Endodermal cell (in vitro differentiated cells): ENCODE results near the gene FAM237A. TPM values are rescaled to one million over a fixed set of nuclear protein-coding genes. Genes with fewer than 3 reads are reported as not detected.

Source experiments
- DNase-seq: peaks from one replicate; pipeline ENCODE4 v3.0.0-alpha.2; 2017
- H3K27ac ChIP-seq: 2 replicates; pipeline ENCODE4 v1.5.1; 2013; ENCODE audit warnings: mild to moderate bottlenecking, low read depth, low read length, moderate library complexity
- H3K27me3 ChIP-seq: 2 replicates; pipeline ENCODE4 v1.6.1; 2013; ENCODE audit warnings: mild to moderate bottlenecking, low read length, moderate library complexity; ENCODE audit not compliant: insufficient read depth, control insufficient read depth, poor library complexity, severe bottlenecking
- H3K36me3 ChIP-seq: 2 replicates; pipeline ENCODE4 v1.7.0; 2013; ENCODE audit warnings: mild to moderate bottlenecking, low read length, moderate library complexity; ENCODE audit not compliant: control insufficient read depth, insufficient read depth
- H3K4me1 ChIP-seq: one replicate; pipeline ENCODE4 v1.7.0; 2013; ENCODE audit warnings: low read length; ENCODE audit not compliant: control insufficient read depth, insufficient read depth
- H3K4me3 ChIP-seq: 2 replicates; pipeline ENCODE4 v1.5.1; 2013; ENCODE audit warnings: mild to moderate bottlenecking, low read length, moderate library complexity
- H3K9ac ChIP-seq: 2 replicates; pipeline ENCODE4 v1.6.1; 2013; ENCODE audit warnings: mild to moderate bottlenecking, low read length, moderate library complexity; ENCODE audit not compliant: poor library complexity, severe bottlenecking; ENCODE audit errors: extremely low read depth
- H3K9me3 ChIP-seq: 2 replicates; pipeline ENCODE4 v1.6.1; 2013; ENCODE audit warnings: mild to moderate bottlenecking, low read length, moderate library complexity; ENCODE audit not compliant: control insufficient read depth
- H3K27ac Mint-ChIP-seq: 2 replicates; pipeline ENCODE4 v1.8.0; 2020; ENCODE audit warnings: mixed read lengths
- H3K27me3 Mint-ChIP-seq: 2 replicates; pipeline ENCODE4 v1.8.0; 2021; ENCODE audit warnings: mild to moderate bottlenecking, mixed read lengths; ENCODE audit not compliant: insufficient read depth
- H3K36me3 Mint-ChIP-seq: 2 replicates; pipeline ENCODE4 v1.8.0; 2020; ENCODE audit warnings: low read depth, mixed read lengths
- H3K4me1 Mint-ChIP-seq: 2 replicates; pipeline ENCODE4 v1.8.0; 2020; ENCODE audit warnings: mixed read lengths
- H3K4me3 Mint-ChIP-seq: 2 replicates; pipeline ENCODE4 v1.8.0; 2020; ENCODE audit warnings: mild to moderate bottlenecking, moderate library complexity, mixed read lengths
- H3K9me3 Mint-ChIP-seq: 2 replicates; pipeline ENCODE4 v1.8.0; 2020; ENCODE audit warnings: mild to moderate bottlenecking, mixed read lengths
- CTCF ChIP-seq: fragments of 200-600 bp; sonication (generic); conservative IDR thresholded peaks from 2 replicates; pipeline ENCODE4 v1.5.0; 2021; ENCODE audit warnings: antibody characterized with exemption, mild to moderate bottlenecking
- WGBS, 2 experiments: methylation state at CpG; one replicate each; pipeline versions ENCODE4 v1.1.5 to v1.1.7; 2013; ENCODE audit warnings: missing lambda C conversion rate in 2 of 2, mixed read lengths in 1 of 2; ENCODE audit not compliant: insufficient coverage in 1 of 2, insufficient read length in 1 of 2; 5-methylcytosine and 5-hydroxymethylcytosine counted together
- total RNA-seq, 2 donors: library from RNA; stranded (reverse); fragmentation: NEBNext Ultra II Directional in 1 of 2; extraction: Animal tissue kit (Norgen Biotek cat#: 25700) in 1 of 2; gene quantifications; 2 replicates in 1 of 2; 3 replicates in 1 of 2; pipeline ENCODE4 v1.2.1, GENCODE V29; 2021

Gene FAM237A
- total RNA-seq, 2 donors from 2014 or later: not detected

DNA sequence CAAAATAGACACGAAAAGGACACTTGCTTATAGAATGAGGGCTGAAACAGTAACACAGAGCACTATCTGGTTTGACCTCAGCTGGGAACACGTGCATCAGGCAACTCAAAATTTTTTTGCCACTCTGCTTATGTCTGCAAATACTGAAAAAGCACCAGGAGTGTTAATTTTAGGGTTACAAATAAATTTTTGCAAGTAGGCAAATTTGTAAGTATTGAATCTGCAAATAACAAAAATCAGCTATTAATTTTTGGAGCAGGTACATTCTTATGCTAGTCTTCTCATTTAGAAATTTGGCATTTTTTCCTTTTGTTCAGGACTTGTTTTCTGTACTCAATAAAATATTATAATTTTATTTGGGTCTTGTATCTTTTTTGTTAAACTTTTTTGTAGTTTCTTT is 46.2 kb downstream of the FAM237A start:
- no peaks in the 10 kb centered on the region for H3K27me3 Mint-ChIP-seq
- Histone ChIP-seq H3K27me3 (no peaks in the 10 kb centered on the region), H3K4me3 (no peak overlapping the region), H3K9ac (no peak overlapping the region), H3K36me3 (no peaks in the 10 kb centered on the region), H3K9me3 (no peaks in the 10 kb centered on the region), H3K4me1 (no peaks in the 10 kb centered on the region), H3K27ac (no peak overlapping the region)
- no peaks in the 10 kb centered on the region for H3K9me3 Mint-ChIP-seq
- TF ChIP-seq CTCF: no peak
- WGBS, 2 experiments: 83 to 93% methylated on average over 2 of the region's 2 CpGs
- no peak overlapping the region for H3K27ac Mint-ChIP-seq
- DNase-seq: no peak
- no peaks in the 10 kb centered on the region for H3K4me1 Mint-ChIP-seq
- H3K36me3 Mint-ChIP-seq: no peaks in the 10 kb centered on the region
- H3K4me3 Mint-ChIP-seq: no peak overlapping the region

GRCh38 chr2:206688990-206689389 is 46.7 kb downstream of the FAM237A start:
- Histone ChIP-seq H3K9ac (no peak overlapping the region), H3K9me3 (no peaks in the 10 kb centered on the region), H3K4me1 (no peaks in the 10 kb centered on the region), H3K36me3 (no peaks in the 10 kb centered on the region), H3K4me3 (no peak overlapping the region), H3K27ac (no peak overlapping the region), H3K27me3 (no peaks in the 10 kb centered on the region)
- Mint-ChIP-seq H3K9me3 (no peaks in the 10 kb centered on the region), H3K27me3 (no peaks in the 10 kb centered on the region), H3K4me1 (no peaks in the 10 kb centered on the region), H3K27ac (no peak overlapping the region), H3K4me3 (no peak overlapping the region), H3K36me3 (no peaks in the 10 kb centered on the region)
- no peak for DNase-seq
- 92% methylated on average over 1 of the region's 1 CpG; no CpG with 5 or more reads in 1 of the 2 experiments for WGBS, 2 experiments
- no peak for TF ChIP-seq CTCF

DNA sequence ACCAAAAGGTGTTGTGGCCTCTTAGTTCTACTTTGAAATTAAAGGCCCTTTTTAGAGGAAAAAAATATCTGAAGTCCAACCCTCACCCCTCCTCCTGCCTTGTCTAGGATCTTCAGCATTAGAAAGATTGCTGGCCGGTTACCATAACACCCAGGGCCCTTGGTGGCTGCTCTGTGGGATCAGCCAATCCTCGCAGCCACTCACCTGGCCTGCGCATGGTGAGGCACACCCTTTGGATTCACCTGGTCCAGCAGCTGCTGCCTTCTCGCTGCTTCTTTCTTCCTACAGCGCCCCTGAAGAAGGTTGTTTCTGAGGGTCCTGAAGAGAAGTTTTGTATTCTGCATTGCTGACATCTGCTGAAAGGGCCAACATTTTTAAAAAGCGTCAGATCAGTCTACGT is 50.7 kb downstream of the FAM237A start:
- no peaks in the 10 kb centered on the region for H3K4me1 Mint-ChIP-seq
- Histone ChIP-seq H3K4me3 (no peak overlapping the region), H3K9ac (no peak overlapping the region), H3K27ac (no peak overlapping the region), H3K4me1 (no peaks in the 10 kb centered on the region), H3K36me3 (no peaks in the 10 kb centered on the region), H3K27me3 (no peaks in the 10 kb centered on the region), H3K9me3 (no peaks in the 10 kb centered on the region)
- H3K9me3 Mint-ChIP-seq: no peaks in the 10 kb centered on the region
- H3K4me3 Mint-ChIP-seq: no peak overlapping the region
- WGBS, 2 experiments: 92 to 94% methylated on average over 4 to 7 of the region's 7 CpGs
- DNase-seq: no peak
- no peak overlapping the region for H3K27ac Mint-ChIP-seq
- no peaks in the 10 kb centered on the region for H3K27me3 Mint-ChIP-seq
- no peak for TF ChIP-seq CTCF
- H3K36me3 Mint-ChIP-seq: no peaks in the 10 kb centered on the region
